LHCN-M2 (cell line): ENCODE results near the gene ADAP1. TPM values are rescaled to one million over a fixed set of nuclear protein-coding genes. Genes with fewer than 3 reads are reported as not detected.
A peak's percentile ranks its signal among the peaks of the same experiment; 100 is the strongest.
"Not testable (repeated sequence)": the region's sequence is repeated elsewhere in the genome, so short reads cannot be mapped to it uniquely, and the experiment has no call there.

Experiments used
- DNase-seq: peaks from one replicate; pipeline ENCODE4 v3.0.0-alpha.2; 2012; ENCODE audit warnings: low read depth
- total RNA-seq: library from RNA; depleted of rRNA; stranded (reverse); fragments of >200 nt; gene quantifications from 2 replicates; pipeline ENCODE4 v1.2.3, GENCODE V29; 2014

Gene ADAP1
- total RNA-seq, 1 experiment from 2014 or later = 0.57 TPM

DNA sequence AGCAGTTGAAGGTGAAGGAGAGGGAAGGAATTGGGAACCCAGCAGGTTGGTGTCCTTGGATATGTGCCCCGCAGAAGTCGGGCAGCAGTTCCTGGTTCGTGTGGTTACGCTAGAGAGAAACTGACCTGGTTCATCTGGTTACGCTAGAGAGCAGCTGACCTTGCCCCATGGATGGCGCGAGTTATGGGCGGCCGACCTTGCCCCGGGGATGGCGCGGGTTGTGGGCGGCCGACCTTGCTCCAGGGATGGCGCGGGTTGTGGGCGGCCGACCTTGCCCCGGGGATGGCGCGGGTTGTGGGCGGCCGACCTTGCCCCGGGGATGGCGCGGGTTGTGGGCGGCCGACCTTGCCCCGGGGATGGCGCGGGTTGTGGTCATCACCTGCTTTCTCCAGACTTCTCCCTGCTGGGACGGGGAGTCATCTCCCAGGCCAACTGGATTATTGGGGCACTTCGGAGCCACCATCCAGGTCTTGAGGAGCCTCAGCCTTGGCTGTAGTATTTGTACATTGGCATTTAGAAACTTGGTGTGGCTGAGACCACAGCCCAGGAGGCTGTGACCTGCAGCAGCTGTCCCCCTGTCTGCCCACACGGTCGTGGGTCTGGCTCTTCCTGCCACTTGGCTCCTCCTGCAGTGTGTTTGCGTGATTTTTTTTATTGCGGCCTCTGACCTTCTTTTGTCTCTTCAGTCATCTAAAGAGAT lies 72.0 kb downstream of the ADAP1 start:
- DNase-seq = no peak

DNA sequence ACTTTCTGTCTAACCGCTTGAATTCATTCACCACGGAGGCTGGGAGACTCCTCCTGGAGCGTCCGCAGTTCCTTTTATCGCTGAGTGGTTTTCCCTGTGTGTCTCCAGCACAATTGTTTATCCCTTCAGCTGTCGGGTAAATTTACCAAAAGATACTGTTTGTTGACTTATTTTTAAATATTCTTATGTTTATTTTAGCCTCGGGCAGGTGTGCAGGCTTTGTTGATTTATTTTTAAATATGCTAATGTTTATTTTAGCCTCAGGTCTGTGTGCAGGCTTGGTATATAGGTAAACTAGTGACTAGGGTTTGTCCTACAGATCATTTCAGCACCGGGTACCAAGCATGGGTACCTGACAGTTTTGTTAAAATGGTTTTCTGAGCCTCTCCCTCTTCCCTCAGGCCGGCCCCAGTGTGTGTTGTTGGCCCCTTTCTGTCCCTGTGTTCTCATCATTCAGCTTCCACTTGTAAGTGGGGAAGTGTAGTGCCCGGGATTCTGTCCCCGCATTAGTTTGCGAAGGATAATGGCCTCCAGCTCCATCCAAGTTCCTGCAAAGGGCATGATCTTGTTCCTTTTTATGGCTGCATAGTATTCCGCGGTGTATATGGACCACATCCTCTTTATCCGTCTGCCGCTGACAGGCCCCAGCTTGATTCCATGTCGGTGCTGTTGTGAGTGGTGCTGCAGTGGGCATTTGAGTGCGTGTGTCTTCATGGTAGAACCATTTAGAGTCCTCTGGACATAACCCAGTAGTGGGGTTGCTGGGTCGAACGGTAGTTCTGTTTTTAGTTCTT lies 72.8 kb downstream of the ADAP1 start:
- DNase-seq = no peak

DNA sequence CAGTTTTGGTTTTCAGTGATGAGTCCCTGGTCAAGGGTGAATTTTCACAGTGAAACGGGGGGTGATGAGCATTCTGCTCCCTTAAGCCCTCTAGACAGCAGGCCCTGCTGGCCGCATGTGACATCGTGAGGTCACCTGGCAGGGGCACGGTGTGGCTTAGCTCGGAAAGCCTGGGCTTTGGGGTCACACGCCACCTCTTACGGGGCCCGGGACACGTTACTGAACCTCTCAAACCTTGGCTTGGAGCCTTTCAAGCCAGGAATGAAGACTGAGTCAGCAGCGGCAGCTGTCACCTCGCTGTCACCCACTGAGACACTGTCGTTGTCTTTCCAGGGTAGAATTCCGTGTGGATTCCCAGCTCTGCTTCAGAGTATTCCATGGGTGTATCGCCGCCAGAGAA lies 74.0 kb downstream of the ADAP1 start:
- peak; percentile 44 for DNase-seq

DNA sequence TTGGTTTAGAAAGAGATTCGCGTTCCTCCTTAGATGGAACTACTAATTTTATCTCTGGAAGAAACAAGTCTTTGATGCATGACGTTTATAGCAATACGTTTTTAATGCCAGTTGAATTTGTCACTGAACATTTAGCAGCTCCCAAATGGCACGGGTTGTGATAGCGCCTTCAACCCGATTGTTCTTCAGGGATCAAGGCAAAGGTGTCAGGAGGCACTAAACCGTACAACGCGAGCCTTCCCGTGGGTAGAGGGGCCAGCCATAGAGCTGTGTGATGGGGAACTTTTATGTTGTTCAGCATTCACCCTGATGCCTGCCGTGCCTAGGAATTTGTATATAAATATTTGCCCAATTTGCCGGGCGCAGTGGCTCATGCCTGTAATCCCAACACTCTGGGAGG lies 74.8 kb downstream of the ADAP1 start:
- DNase-seq = no peak

DNA sequence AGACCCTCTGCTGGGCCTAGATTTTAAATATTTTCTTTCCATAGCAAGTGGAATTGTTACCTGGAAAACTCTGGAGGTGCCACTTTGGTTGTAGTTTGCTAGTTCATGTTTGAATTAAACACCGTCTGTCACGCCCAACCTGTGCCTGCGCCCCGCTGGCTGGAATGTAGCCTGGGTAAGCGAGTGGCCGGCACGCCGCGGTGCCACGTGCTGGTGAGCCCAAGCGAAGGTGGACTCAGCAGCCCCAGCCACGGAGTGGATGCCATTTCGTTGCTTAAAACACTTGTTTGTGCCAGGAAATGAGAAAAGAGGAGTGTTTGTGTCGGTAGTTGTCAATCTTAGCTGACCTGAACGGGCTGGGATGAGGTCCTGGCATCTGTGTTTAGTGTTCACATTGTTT lies 75.4 kb downstream of the ADAP1 start:
- DNase-seq = no peak

DNA sequence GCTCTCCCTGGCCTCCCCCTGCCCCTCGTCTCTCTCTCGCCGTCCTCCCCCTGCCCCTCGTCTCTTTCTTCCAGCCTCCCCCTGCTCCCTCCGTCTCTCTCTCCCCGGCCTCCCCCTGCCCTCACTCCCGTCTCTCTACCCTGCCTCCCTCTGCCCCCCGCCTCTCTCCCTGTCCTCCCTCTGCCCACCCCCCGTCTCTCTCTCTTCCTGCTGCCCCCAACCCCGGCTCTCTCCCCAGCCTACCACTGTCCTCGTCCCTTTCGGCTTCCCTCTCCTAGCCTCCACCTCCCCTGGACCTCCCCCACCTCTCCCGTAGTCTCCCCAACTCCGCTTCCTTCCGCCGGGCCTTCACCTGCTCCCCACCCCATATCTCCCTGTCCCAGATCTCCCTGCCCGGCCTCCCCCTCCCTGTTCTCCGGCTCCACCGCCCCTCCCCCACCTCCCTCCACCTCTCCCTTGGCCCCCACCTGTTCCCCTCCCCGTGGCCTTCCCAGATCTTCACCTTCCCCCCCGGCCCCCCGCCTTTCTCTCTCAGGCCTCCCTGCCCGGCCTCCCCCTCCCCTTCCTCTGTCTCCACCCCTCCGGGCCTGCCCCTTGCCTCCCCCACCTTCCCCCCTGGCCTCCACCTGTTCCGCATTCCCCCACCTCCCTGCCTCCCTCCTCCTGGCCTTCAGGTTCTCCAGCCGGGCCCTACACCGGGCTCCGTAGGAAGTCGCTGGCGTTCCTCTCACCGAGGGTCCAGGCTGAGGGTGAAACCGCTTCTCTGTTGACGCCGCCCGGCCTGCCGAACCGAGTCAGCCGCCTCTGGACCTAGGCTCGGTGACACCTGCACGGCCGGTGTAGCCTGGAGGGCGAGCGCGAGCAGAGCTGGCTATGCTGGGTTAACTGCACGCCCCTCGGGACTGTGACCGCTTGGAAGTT lies 76.9 kb downstream of the ADAP1 start:
- no peak for DNase-seq

DNA sequence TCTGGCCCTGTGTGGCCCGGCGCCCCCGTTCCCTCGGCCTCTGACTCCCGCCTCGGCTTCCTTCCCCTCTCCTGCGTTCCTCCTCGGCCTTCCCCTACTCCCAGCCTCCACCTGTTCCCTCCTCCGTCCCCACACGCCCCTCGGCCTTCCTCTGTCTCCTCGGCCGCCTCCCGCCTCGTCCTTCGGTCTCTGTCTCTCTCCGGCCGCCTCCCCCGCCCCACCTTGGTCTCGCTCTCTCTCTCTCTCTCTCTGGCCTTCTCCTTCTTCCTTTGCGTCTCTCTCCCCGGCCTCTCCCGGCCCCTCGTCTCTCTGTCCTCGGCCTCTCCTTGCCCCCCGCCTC lies 77.5 kb downstream of the ADAP1 start:
- peak; percentile 32 for DNase-seq

DNA sequence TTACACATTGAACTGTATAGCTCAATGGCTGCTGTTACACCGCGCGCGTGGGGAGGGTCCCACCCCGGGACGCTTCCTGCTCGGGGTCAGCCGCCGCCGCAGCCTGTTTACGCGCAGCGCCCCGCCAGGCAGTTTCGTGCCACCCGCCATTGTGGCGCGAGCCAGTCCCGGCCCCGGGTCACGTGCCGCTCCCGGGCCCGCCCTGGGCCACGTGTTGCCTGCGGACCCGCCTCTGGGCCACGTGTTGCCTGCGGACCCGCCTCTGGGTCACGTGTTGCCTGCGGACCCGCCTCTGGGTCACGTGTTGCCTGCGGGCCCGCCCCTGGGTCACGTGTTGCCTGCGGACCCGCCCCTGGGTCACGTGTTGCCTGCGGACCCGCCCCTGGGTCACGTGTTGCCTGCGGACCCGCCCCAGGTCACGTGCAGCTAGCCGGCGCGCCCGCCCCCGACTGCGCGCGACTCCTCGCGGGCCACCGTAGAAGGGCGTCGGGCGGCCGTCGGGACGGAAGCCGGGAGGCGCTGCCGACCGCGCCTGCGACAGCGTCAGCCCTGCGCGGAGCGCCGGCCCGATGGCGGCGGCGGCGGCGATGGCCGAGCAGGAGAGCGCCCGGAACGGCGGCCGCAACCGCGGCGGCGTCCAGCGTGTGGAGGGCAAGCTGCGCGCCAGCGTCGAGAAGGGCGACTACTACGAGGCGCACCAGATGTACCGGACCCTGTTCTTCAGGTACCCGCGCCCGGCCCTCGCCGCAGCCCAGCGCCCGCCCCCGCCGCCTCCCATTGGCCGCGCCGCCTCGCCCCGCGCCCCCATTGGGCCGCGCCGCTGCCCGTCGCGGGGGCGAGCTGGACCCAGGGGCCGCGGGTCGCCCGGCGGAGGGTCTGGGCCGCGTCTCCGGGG lies 78.2 kb downstream of the ADAP1 start, which contains the start of gene GET4:
GET4 (plus strand) TSS at position 478 of the 895 bp plus-strand sequence; CDS start at position 570, 92 bp downstream.
- peak; percentile 94 for DNase-seq

DNA sequence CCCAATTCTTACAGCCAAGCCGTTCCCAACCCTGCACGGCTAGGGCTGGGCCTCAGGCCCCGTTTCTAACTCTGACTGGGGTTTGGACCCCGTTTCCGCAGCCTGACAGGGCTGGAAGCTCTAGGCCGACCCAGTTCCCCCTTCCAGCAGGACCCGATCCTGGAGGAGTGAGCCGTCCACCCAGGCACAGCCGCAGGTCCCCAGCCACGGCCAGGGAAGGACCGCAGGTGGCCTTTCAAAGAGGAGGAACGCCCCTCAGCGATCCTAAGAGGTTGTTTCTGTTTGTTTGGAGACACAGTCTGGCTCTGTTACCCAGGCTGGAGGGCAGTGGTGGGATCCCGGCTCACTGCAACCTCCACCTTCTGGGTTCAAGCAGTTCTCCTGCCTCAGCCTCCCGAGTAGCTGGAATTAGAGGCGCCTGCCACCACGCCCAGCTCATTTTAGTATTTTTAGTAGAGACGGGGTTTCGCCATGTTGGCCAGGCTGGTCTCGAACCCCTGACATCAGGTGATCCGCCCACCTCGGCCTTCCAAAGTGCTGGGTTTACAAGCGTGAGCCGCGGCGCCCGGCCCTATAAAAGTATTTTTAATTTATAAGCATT lies 78.9 kb downstream of the ADAP1 start:
- DNase-seq = no peak

DNA sequence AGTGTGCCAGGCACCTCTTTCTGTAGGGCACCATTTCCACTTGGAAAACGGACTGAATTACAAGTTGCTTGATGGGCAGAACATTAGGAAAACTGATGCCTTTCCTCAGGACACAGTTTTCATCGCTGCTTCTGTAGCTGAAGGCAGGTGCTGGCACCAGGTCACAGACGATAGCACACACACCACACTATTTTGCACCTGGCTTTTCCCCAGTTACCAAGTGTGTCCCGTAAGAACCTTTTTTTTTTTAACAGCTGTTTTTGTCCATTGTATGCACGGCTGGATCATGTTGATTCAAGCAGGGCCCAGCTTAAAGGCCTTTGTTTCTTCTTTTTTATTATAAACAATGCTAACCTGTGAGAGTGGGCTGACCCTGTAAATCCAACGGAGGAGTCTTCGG lies 79.4 kb downstream of the ADAP1 start:
- DNase-seq = peak; percentile 9

DNA sequence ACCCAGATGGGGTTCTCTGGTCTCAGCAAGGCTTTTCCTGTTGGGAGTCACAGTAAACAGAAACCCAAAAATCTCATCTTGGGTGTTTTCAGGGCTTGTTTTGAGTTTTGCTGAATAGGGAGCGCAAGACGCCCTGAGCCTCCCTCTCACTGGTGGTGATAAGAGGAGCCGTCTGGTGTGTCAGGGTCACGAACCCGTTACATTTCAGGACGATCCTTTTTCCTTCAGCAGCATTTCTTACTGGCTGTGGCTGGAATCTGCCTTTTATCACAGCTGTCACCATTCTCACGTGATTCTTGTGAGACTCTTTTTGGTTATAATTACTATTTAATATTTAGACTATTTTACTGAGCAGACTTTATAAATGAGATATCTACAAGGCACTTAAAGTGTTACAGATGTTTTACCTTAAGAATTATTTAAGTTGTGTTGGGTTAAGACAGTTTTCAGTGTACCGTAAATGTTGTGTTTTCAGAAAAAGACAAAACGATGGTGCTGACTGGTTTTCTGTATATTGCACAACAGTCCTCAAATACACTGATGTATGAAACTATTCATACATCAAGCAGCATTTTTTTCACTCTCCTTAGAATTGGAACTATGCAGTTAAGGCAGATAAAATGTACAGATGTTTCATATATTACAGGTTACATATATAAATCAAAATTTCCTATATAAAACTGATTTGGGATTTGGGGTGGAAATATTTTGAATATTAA lies 80.3 kb downstream of the ADAP1 start:
- DNase-seq = no peak

DNA sequence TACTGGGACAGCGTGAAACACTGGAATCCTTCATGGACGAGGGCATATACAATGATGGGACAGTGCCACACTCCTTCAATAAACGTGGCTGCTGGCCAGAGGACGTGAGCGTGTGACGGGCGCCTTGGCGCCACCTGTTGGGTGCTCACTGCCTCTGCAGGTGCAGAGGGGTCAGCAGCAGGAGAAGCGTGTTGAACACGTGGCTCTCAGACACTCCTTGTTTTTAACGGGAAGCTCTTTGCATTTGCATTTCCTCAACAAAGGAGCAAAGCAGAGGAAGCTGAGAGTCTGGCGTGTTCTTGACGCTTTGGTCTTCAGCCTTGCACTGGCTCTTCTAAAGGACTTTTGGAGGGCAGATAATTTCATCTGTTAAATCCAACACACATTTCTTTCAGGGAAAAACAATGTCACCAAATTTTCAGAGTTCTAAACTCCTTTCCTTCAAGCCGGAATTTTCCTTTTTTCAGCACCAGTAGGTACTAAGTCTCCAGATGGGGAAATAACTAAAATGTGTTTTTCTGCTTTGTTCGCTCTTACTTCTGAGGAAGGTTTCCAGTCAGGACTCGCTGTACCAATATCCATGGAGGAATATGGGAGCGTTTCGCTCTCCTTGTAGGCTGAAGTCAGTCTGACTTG lies 81.0 kb downstream of the ADAP1 start:
- peak; percentile 78 for DNase-seq

DNA sequence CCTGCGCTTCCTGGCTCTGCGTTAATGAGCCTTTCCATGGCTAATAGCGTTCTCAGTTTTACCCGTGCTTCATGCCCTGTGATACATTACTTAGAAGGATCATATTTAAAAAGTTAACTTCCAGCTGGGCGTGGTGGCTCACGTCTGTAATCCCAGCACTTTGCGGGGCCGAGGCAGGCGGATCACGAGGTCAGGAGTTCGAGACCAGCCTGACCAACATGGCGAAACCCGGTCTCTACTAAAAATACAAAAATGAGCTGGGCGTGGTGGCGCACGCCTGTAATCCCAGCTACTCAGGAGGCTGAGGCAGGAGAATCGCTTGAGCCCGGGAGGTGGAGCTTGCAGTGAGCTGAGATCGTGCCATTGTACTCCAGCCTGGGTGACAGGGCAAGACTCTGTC lies 81.8 kb downstream of the ADAP1 start:
- not testable (repeated sequence) for DNase-seq

DNA sequence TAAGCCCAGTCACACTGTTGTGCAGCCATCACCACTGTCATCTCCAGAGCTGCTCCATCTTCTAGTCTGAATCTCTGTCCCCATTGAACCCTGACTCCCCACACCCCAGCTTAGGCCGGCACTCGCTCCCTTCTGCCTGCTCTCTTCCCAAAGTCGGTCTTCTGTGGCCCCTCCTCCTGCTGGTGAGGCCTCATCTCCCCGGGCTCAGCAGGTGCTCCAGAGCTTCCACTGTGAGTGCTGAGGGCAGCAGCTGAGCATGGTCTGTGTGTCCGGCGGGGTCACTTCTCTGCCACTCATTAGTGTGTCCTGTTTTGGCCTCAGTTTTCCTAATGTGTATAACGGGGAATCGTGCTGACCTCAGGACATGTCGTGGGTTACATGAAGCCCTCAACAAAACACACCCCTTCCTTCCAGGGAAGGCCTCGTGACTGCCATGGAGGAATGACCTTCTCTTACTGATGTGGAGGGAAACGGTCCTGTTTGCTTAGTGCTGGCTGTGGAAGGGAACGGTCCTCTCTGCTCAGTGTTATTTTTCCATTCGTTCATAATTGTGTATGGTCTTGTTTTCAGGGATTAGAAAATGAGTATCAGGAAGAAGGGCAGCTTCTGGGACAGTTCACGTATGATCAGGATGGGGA lies 82.5 kb downstream of the ADAP1 start:
- no peak for DNase-seq

DNA sequence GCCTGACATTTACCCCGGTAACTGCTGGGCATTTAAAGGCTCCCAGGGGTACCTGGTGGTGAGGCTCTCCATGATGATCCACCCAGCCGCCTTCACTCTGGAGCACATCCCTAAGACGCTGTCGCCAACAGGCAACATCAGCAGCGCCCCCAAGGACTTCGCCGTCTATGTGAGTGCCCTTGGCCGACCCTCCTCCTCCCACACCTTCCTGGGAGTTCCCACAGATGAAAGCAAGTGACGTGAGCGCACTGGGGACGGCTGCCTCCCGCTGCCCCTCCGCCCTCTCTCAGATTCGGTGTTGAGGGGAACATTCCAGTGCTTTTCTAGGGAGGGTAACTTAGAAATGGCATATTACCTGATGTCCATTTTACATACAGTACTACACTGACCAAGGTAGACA lies 85.1 kb downstream of the ADAP1 start:
- no peak for DNase-seq

DNA sequence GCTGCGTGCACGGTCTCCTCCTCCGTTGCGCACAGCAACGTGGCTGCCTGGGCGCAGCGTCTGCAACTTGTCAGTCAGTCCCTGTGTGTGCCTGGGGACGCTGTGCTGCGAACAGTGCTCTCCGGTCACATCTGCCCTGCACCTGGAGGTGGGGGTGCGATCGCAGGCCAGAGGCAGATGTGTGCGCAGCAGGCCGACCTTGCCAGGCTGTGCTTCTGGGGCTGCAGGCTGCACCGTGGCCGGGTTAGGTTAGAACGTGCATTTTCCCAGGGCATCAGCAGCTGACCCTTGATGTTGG lies 86.3 kb downstream of the ADAP1 start:
- no peak for DNase-seq

DNA sequence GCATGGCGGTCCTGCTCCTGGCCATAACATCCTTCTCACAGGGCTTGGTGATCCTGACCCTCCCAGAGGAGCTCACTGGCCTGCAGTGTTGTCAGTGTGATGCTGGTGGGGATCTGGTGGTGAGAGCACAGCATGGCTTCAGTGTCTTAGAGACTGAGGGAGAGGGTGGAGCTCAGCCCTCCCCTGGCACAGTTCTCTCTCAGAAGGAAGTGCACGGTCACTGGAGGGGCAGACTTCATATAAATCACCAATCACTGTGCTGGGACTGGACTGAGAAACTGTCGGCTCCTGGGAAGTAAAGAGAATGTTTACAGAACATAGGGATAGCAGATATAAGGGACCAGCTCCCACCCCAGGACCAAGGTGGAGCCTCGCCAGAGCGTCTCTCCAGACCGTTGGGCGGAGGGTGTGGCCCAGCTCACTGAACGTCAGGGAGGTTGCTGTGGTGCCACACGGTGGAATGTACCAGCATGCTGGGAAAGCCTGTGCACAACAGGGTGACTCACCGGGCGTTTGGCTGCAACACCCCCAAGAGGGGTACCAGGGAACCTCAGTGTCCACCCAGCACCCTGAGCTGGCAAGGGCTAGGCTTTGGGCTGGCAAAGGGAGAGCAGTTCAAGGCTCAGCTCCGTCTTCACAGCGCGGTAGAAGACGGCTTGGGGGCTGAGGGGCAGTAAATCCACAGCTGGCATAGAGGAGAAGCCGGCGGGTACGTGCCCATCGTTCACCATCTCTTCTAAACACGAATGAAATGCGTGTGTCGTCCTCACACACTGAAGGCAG lies 86.9 kb downstream of the ADAP1 start:
- DNase-seq = peak; percentile 81

DNA sequence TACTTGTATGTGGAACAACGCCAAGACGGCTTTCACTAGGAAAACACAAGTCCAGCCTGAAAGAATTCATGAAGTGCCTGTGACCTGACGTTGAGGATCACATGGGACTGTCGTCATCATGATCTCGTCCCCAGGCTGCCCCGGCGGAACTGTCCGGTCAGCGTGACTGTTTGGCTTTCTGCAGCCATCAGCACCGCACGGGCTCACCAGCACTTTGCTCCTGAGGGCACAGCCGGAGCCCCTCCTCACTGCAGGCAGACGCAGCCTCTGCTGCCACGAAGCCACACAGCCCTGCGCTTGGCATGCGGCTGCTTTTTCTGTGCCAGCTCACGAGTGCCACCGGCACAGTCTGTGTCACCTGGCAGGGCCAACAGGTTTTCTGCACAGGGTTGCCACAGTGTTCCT lies 87.5 kb downstream of the ADAP1 start:
- DNase-seq = peak; percentile 59
